HepG2 (cell line): ENCODE results near the gene PIP5K1A. TPM values are rescaled to one million over a fixed set of nuclear protein-coding genes. Genes with fewer than 3 reads are reported as not detected.

Experiments used
- CCAR2 ChIP-seq: fragments of 200-400 bp; formaldehyde crosslinking; optimal IDR thresholded peaks from 2 replicates; pipeline ENCODE3; 2018; ENCODE audit warnings: low read depth, mild to moderate bottlenecking, low read length, moderate library complexity
- CREBL2 ChIP-seq: sonication (generic); formaldehyde crosslinking; IDR thresholded peaks from 2 replicates; pipeline ENCODE4 v1.8.1; 2023; ENCODE audit warnings: missing genetic modification reagents, mild to moderate bottlenecking, borderline replicate concordance
- HMG20A ChIP-seq: IDR thresholded peaks from 2 replicates; pipeline ENCODE4 v1.6.1; 2016; ENCODE audit warnings: borderline replicate concordance
- KDM5A ChIP-seq: fragments of 200-600 bp; sonication (generic); IDR thresholded peaks from 2 replicates; pipeline ENCODE4 v1.7.0; 2018; ENCODE audit warnings: antibody characterized with exemption, mild to moderate bottlenecking, low read length, borderline replicate concordance
- MTF1 ChIP-seq: sonication (generic); formaldehyde crosslinking; IDR thresholded peaks from 2 replicates; pipeline ENCODE4 v1.5.0; 2020; ENCODE audit warnings: missing genetic modification reagents
- NFKBIZ ChIP-seq: IDR thresholded peaks from 2 replicates; pipeline ENCODE4 v1.6.1; 2018; ENCODE audit warnings: missing genetic modification reagents, missing compliant biosample characterization
- PHB2 ChIP-seq: fragments of 450-650 bp; IDR thresholded peaks from 2 replicates; pipeline ENCODE4 v1.6.1; 2018; ENCODE audit not compliant: partially characterized antibody
- RARA ChIP-seq: IDR thresholded peaks from 2 replicates; pipeline ENCODE4 v1.6.1; 2016; ENCODE audit warnings: missing genetic modification reagents, missing compliant biosample characterization
- RBM39 ChIP-seq: fragments of 200-400 bp; formaldehyde crosslinking; IDR thresholded peaks from one replicate; pipeline ENCODE4 v1.6.1; 2018; ENCODE audit warnings: antibody characterized with exemption, mild to moderate bottlenecking, low read depth, low read length; ENCODE audit not compliant: poor library complexity, severe bottlenecking
- SIN3A ChIP-seq: IDR thresholded peaks from 2 replicates; pipeline ENCODE4 v1.6.1; 2011; ENCODE audit warnings: low read depth, mild to moderate bottlenecking, control low read depth, low read length, borderline replicate concordance
- SMC3 ChIP-seq: IDR thresholded peaks from 2 replicates; pipeline ENCODE4 v1.6.1; 2011; ENCODE audit warnings: low read length, improper control_type of control experiment
- TARDBP ChIP-seq: sonication (generic); formaldehyde crosslinking; IDR thresholded peaks from 2 replicates; pipeline ENCODE4 v1.8.0; 2022; ENCODE audit warnings: mild to moderate bottlenecking, missing genetic modification reagents
- TBL1XR1 ChIP-seq: fragments of 150-350 bp; IDR thresholded peaks from 2 replicates; pipeline ENCODE4 v1.6.1; 2014; ENCODE audit warnings: borderline replicate concordance, low read length; ENCODE audit not compliant: partially characterized antibody
- ZBTB20 ChIP-seq: sonication (generic); formaldehyde crosslinking; IDR thresholded peaks from 2 replicates; pipeline ENCODE4 v1.8.1; 2023; ENCODE audit warnings: missing genetic modification reagents, low read depth, mild to moderate bottlenecking, borderline replicate concordance
- ZBTB8A ChIP-seq: sonication (generic); formaldehyde crosslinking; IDR thresholded peaks from 2 replicates; pipeline ENCODE4 v1.4.0; 2020; ENCODE audit warnings: mild to moderate bottlenecking, low read depth, missing genetic modification reagents, borderline replicate concordance
- ZFYVE20 ChIP-seq: sonication (generic); formaldehyde crosslinking; IDR thresholded peaks from 2 replicates; pipeline ENCODE4 v1.8.0; 2023; ENCODE audit warnings: low read depth, mild to moderate bottlenecking, moderate library complexity, missing genetic modification reagents, borderline replicate concordance
- ZNF672 ChIP-seq: sonication (generic); formaldehyde crosslinking; IDR thresholded peaks from 2 replicates; pipeline ENCODE4 v1.8.1; 2022; ENCODE audit warnings: missing genetic modification reagents
- ZNF713 ChIP-seq: sonication (generic); formaldehyde crosslinking; IDR thresholded peaks from 2 replicates; pipeline ENCODE4 v1.4.0; 2020; ENCODE audit warnings: mild to moderate bottlenecking, missing genetic modification reagents
- ZNF746 ChIP-seq: sonication (generic); formaldehyde crosslinking; IDR thresholded peaks from 2 replicates; pipeline ENCODE4 v1.8.0; 2022; ENCODE audit warnings: mild to moderate bottlenecking, missing genetic modification reagents
- ZNF776 ChIP-seq: sonication (generic); formaldehyde crosslinking; IDR thresholded peaks from 2 replicates; pipeline ENCODE4 v1.4.0; 2020; ENCODE audit warnings: mild to moderate bottlenecking, missing genetic modification reagents
- ZSCAN25 ChIP-seq: sonication (generic); formaldehyde crosslinking; IDR thresholded peaks from 2 replicates; pipeline ENCODE4 v1.8.0; 2022; ENCODE audit warnings: mild to moderate bottlenecking, missing genetic modification reagents
- polyA plus RNA-seq, 8 experiments: library from polyadenylated mRNA; depleted of rRNA in 3 of 8; stranded (reverse) in 7 of 8; unstranded in 1 of 8; fragments of >200 nt; fragmentation: Illumina TruSeq in 4 of 8; extraction: Trizol in 4 of 8; gene quantifications; 2 replicates each; pipeline versions ENCODE4 v1.2.1 to v1.2.3, GENCODE V29; 2011 to 2016; ENCODE audit warnings: low read depth in 4 of 8, missing spikeins in 1 of 8, mixed read lengths in 1 of 8; ENCODE audit not compliant: insufficient read depth in 1 of 8
- total RNA-seq, 5 experiments: library from RNA; depleted of rRNA; stranded (reverse); fragments of >200 nt; fragmentation: Illumina TruSeq; extraction: Trizol; gene quantifications; 2 replicates each; pipeline ENCODE4 v1.2.3, GENCODE V29; 2016; ENCODE audit warnings: low read depth in 1 of 5
- TF ChIP-seq, protein P1 (sequence below): sonication (generic); formaldehyde crosslinking; IDR thresholded peaks from 2 replicates; pipeline ENCODE4 v1.4.0; 2020; ENCODE audit warnings: mild to moderate bottlenecking, missing genetic modification reagents, borderline replicate concordance
- TF ChIP-seq, protein P2 (sequence below), 2 experiments: fragments of 450-650 bp in 1 of 2; sonication (generic) in 1 of 2; formaldehyde crosslinking; IDR thresholded peaks; 2 replicates each; pipeline versions ENCODE4 v1.5.0 to v1.8.0; 2020 to 2022; ENCODE audit warnings: mild to moderate bottlenecking in 1 of 2, missing genetic modification reagents in 1 of 2
- TF ChIP-seq, protein P3 (sequence below): IDR thresholded peaks from 2 replicates; pipeline ENCODE4 v1.6.1; 2016; ENCODE audit warnings: low read depth, borderline replicate concordance

The PIP5K1A gene
- total and polyA plus RNA-seq, 2 of the 13 experiments (the other 11 are each of a cell fraction or from before 2014, with no cell fraction given) = 45.3 to 65.1 TPM

- TF ChIP-seq HMG20A (CRISPR knock-in tag) = no peak; the same call in 1 of the 2 replicates
- TF ChIP-seq ZNF713 (CRISPR knock-in tag) = peak; percentile 97; the same call in 1 of the 2 replicates
- TF ChIP-seq, protein P1, sequence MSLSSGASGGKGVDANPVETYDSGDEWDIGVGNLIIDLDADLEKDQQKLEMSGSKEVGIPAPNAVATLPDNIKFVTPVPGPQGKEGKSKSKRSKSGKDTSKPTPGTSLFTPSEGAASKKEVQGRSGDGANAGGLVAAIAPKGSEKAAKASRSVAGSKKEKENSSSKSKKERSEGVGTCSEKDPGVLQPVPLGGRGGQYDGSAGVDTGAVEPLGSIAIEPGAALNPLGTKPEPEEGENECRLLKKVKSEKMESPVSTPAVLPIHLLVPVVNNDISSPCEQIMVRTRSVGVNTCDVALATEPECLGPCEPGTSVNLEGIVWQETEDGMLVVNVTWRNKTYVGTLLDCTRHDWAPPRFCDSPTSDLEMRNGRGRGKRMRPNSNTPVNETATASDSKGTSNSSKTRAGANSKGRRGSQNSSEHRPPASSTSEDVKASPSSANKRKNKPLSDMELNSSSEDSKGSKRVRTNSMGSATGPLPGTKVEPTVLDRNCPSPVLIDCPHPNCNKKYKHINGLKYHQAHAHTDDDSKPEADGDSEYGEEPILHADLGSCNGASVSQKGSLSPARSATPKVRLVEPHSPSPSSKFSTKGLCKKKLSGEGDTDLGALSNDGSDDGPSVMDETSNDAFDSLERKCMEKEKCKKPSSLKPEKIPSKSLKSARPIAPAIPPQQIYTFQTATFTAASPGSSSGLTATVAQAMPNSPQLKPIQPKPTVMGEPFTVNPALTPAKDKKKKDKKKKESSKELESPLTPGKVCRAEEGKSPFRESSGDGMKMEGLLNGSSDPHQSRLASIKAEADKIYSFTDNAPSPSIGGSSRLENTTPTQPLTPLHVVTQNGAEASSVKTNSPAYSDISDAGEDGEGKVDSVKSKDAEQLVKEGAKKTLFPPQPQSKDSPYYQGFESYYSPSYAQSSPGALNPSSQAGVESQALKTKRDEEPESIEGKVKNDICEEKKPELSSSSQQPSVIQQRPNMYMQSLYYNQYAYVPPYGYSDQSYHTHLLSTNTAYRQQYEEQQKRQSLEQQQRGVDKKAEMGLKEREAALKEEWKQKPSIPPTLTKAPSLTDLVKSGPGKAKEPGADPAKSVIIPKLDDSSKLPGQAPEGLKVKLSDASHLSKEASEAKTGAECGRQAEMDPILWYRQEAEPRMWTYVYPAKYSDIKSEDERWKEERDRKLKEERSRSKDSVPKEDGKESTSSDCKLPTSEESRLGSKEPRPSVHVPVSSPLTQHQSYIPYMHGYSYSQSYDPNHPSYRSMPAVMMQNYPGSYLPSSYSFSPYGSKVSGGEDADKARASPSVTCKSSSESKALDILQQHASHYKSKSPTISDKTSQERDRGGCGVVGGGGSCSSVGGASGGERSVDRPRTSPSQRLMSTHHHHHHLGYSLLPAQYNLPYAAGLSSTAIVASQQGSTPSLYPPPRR = peak; percentile 20; the same call in 1 of the 2 replicates
- TF ChIP-seq CREBL2 = no peak
- TF ChIP-seq RARA (CRISPR knock-in tag) = no peak
- no peak for TF ChIP-seq PHB2
- no peak for TF ChIP-seq CCAR2
- TF ChIP-seq ZNF776 (CRISPR knock-in tag) = 0 out of 2 replicates have a peak, but pooled peaks have one; percentile 50
- TF ChIP-seq ZBTB8A = no peak
- peak; percentile 63 for TF ChIP-seq TBL1XR1
- peak; percentile 91 for TF ChIP-seq TARDBP (CRISPR knock-in tag)
- TF ChIP-seq KDM5A = peak; percentile 96
- TF ChIP-seq, protein P2, sequence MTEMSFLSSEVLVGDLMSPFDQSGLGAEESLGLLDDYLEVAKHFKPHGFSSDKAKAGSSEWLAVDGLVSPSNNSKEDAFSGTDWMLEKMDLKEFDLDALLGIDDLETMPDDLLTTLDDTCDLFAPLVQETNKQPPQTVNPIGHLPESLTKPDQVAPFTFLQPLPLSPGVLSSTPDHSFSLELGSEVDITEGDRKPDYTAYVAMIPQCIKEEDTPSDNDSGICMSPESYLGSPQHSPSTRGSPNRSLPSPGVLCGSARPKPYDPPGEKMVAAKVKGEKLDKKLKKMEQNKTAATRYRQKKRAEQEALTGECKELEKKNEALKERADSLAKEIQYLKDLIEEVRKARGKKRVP (CRISPR knock-in tag; IDR thresholded peaks at IDR 0.05) = peak in 1 of 2 experiments; percentile 83; a peak in 2 of 4 replicates
- no peak for TF ChIP-seq ZFYVE20
- TF ChIP-seq, protein P3, sequence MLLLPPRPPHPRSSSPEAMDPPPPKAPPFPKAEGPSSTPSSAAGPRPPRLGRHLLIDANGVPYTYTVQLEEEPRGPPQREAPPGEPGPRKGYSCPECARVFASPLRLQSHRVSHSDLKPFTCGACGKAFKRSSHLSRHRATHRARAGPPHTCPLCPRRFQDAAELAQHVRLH (CRISPR knock-in tag) = peak; percentile 80; the same call in 1 of the 2 replicates
- TF ChIP-seq ZSCAN25 (CRISPR knock-in tag) = no peak
- peak; percentile 96 for TF ChIP-seq SIN3A
- TF ChIP-seq SMC3 = no peak
- TF ChIP-seq ZNF672 = no peak
- no peak for TF ChIP-seq MTF1 (CRISPR knock-in tag)
- no peak for TF ChIP-seq RBM39
- no peak for TF ChIP-seq ZNF746 (CRISPR knock-in tag)
- no peak for TF ChIP-seq NFKBIZ
- no peak; the same call in 1 of the 2 replicates for TF ChIP-seq ZBTB20 (CRISPR knock-in tag)
Measured at GRCh38 chr1:151165738-151166504, 32.4 kb upstream of the PIP5K1A start, which contains the start of the genes LYSMD1 and SCNM1 (continued).
